A549 (cell line): ENCODE data around the gene CPED1.

Source experiments
- SREBF2 ChIP-seq: fragments of 450-650 bp; IDR thresholded peaks from 2 replicates; pipeline ENCODE4 v1.6.1; 2014; ENCODE audit warnings: mild to moderate bottlenecking, moderate library complexity
- TF ChIP-seq, protein P1 (sequence below): fragments of >200 bp; sonication (Bioruptor Twin); formaldehyde crosslinking; IDR thresholded peaks from 3 replicates; pipeline ENCODE4 v1.5.1; 2016

DNA sequence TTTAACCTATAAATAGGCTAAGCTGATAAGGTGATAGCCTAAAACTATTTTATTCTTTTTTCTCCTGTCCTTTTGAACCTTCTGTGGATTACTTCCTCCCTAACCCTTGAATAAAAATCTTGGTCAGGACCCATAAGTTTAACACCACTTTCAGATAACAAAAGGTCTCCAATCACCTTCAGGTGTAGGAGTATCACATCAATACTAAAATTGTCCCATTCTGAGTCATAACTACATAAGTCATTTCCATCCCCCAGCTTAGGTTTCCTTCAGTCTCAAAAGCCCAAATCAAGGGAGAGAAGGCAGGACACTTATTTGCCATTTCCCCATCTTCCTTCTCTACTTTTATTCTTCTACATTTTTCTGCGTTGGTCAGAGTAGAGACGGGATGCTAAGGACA, 283.4 kb downstream of the CPED1 start:
- TF ChIP-seq, protein P1, sequence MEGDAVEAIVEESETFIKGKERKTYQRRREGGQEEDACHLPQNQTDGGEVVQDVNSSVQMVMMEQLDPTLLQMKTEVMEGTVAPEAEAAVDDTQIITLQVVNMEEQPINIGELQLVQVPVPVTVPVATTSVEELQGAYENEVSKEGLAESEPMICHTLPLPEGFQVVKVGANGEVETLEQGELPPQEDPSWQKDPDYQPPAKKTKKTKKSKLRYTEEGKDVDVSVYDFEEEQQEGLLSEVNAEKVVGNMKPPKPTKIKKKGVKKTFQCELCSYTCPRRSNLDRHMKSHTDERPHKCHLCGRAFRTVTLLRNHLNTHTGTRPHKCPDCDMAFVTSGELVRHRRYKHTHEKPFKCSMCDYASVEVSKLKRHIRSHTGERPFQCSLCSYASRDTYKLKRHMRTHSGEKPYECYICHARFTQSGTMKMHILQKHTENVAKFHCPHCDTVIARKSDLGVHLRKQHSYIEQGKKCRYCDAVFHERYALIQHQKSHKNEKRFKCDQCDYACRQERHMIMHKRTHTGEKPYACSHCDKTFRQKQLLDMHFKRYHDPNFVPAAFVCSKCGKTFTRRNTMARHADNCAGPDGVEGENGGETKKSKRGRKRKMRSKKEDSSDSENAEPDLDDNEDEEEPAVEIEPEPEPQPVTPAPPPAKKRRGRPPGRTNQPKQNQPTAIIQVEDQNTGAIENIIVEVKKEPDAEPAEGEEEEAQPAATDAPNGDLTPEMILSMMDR, result no peak
- no peak for TF ChIP-seq SREBF2
